Mucosa of descending colon (tissue), 3 donors: ENCODE measurements around the gene PANX2. TPM values are rescaled to one million over a fixed set of nuclear protein-coding genes. Genes with fewer than 3 reads are reported as not detected.

Source experiments
- ATAC-seq: fragments of 200-7000 bp; cut with Tn5 transposase; one replicate; pipeline ENCODE4 v1.9.1; 2020; ENCODE audit warnings: mild to moderate bottlenecking, moderate library complexity
- DNase-seq, 3 donors: peaks; one replicate each; pipeline ENCODE4 v3.0.0-alpha.2; 2020
- H3K36me3 ChIP-seq: fragments of 200-600 bp; one replicate; pipeline ENCODE4 v1.8.0; 2021; ENCODE audit warnings: low read depth, mild to moderate bottlenecking
- H3K4me1 ChIP-seq: fragments of 200-600 bp; one replicate; pipeline ENCODE4 v1.8.0; 2021; ENCODE audit warnings: low read depth, mild to moderate bottlenecking
- H3K4me3 ChIP-seq: fragments of 200-600 bp; one replicate; pipeline ENCODE4 v1.8.0; 2021; ENCODE audit warnings: mild to moderate bottlenecking
- H3K9me3 ChIP-seq: fragments of 200-600 bp; one replicate; pipeline ENCODE4 v1.8.0; 2021; ENCODE audit warnings: mild to moderate bottlenecking
- intact Hi-C, 2 donors: fragments of 100-400 bp; cut with DNase I in 1 of 2; cut with micrococcal nuclease in 1 of 2; formaldehyde crosslinking; loops; one replicate each; pipeline versions ENCODE4 v1.11.0 to v1.11.1; 2022; cut with DNase I, micrococcal nuclease
- total RNA-seq, 3 donors: library from RNA; stranded (reverse); fragmentation: NEBNext Ultra II Directional in 2 of 3; extraction: Animal tissue kit (Norgen Biotek cat#: 25700) in 2 of 3; gene quantifications; one replicate each; pipeline versions ENCODE4 v1.2.1 to v1.2.4, GENCODE V29; 2021 to 2023
- TF ChIP-seq, protein P1 (sequence below): fragments of 200-600 bp; IDR thresholded peaks from one replicate; pipeline ENCODE4 v1.8.0; 2022; ENCODE audit warnings: antibody characterized with exemption, mild to moderate bottlenecking
- donor health status: DM: no; HTN: no; CAD: no; lungs with moderate emphysema.
- donor health status: DM: no; HTN: no; CAD: no.
- donor health status: DM: no; HTN: yes; CAD: no.

Gene PANX2
- total RNA-seq, 3 donors from 2014 or later: 0.44 TPM; not detected in 2

DNA sequence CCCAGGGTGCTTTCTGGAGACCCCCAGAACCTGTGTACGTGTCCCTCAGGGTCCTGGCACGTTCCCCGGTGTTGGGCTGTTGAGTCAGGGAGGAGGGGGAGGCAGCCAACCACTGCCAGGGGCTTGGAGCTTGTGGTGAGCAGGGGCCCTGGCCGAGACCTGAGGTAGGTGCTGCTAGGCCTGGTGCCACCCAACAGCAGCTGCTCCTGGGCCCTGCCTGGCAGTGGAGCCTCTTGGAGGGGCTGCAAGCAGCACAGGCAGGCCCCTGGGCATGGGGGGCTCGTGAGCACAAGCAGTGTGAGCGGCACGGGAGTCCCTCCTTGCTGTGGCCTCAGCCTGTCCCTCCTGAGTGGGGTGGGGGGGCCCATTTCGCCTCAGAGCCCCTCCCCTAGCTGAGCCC is 23.1 kb downstream of the PANX2 start:
- no peak overlapping the region for H3K4me3 ChIP-seq
- TF ChIP-seq, protein P1, sequence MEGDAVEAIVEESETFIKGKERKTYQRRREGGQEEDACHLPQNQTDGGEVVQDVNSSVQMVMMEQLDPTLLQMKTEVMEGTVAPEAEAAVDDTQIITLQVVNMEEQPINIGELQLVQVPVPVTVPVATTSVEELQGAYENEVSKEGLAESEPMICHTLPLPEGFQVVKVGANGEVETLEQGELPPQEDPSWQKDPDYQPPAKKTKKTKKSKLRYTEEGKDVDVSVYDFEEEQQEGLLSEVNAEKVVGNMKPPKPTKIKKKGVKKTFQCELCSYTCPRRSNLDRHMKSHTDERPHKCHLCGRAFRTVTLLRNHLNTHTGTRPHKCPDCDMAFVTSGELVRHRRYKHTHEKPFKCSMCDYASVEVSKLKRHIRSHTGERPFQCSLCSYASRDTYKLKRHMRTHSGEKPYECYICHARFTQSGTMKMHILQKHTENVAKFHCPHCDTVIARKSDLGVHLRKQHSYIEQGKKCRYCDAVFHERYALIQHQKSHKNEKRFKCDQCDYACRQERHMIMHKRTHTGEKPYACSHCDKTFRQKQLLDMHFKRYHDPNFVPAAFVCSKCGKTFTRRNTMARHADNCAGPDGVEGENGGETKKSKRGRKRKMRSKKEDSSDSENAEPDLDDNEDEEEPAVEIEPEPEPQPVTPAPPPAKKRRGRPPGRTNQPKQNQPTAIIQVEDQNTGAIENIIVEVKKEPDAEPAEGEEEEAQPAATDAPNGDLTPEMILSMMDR: no peak
- intact Hi-C loops: no loop called here
- peaks cover 30% of the 10 kb centered on the region for H3K4me1 ChIP-seq
- H3K9me3 ChIP-seq: no peaks in the 10 kb centered on the region
- ATAC-seq (no peak), DNase-seq (no peak)
- no peaks in the 10 kb centered on the region for H3K36me3 ChIP-seq

GRCh38 chr22:50194037-50194805 is 23.7 kb downstream of the PANX2 start:
- no peaks in the 10 kb centered on the region for H3K9me3 ChIP-seq
- intact Hi-C loops: no loop called here
- TF ChIP-seq, protein P1: no peak
- DNase-seq (no peak), ATAC-seq (no peak)
- no peaks in the 10 kb centered on the region for H3K36me3 ChIP-seq
- H3K4me1 ChIP-seq: peaks cover 24% of the 10 kb centered on the region
- H3K4me3 ChIP-seq: no peak overlapping the region

GRCh38 chr22:50196256-50196655 is 25.7 kb downstream of the PANX2 start:
- H3K36me3 ChIP-seq: no peaks in the 10 kb centered on the region

DNA sequence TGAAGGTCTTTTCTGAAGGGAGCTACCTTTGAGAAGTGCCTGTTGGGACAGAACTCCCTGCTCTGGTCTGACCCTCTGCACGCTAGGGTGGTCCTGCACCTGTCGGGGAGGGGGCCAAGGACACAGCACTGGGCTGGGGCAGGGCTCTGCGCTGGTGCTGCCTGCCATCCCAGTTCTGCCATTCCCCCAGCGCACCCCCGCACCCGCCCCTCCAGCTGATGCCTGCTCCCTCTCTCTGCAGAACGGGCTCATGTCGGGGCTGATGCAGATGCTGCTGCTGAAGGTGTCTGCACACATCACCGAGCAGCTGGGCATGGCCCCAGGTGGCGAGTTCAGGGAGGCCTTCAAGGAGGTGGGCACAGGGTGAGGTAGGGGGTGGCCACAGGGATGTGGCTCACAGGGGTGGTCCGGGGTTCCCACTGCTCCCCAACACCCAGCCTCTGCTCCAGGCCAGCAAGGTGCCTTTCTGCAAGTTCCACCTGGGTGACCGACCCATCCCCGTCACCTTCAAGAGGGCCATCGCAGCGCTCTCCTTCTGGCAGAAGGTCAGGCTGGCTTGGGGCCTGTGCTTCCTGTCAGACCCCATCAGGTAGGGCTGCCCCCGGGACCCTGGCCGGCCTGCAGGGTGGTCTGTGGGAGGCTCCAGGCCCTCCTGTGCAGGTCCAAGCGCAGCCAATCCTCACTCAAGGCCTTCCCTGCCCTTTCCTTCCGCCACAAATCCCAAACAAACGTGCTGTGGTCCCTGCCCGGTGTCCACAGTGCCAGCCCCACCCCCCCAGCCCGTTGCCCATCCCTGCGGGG is 26.7 kb downstream of the PANX2 start:
- ATAC-seq: no peak
- no peak overlapping the region for H3K4me3 ChIP-seq
- TF ChIP-seq, protein P1: no peak
- no peaks in the 10 kb centered on the region for H3K9me3 ChIP-seq
- intact Hi-C loops: no loop called here
- H3K4me1 ChIP-seq: peaks cover 16% of the 10 kb centered on the region
- no peak for DNase-seq
- no peaks in the 10 kb centered on the region for H3K36me3 ChIP-seq

More at GRCh38 chr22:50196256-50196655, 25.7 kb downstream of the PANX2 start:
- intact Hi-C loops: no loop called here
- ATAC-seq (no peak), DNase-seq (no peak)
- H3K4me3 ChIP-seq: no peak overlapping the region
- TF ChIP-seq, protein P1: no peak
- H3K9me3 ChIP-seq: no peaks in the 10 kb centered on the region
- peaks cover 12% of the 10 kb centered on the region for H3K4me1 ChIP-seq

- ATAC-seq (no peak), DNase-seq (no peak)
- Histone ChIP-seq H3K4me1 (peaks cover 15% of the 10 kb centered on the region), H3K4me3 (no peak overlapping the region), H3K9me3 (no peaks in the 10 kb centered on the region), H3K36me3 (no peaks in the 10 kb centered on the region)
- intact Hi-C loops: no loop called here
- TF ChIP-seq, protein P1: no peak
Measured at GRCh38 chr22:50197856-50198623, 27.5 kb downstream of the PANX2 start.
